Omental fat pad (tissue), 4 donors: ENCODE measurements around the gene SPC25. TPM values are rescaled to one million over a fixed set of nuclear protein-coding genes. Genes with fewer than 3 reads are reported as not detected.

Source experiments
- ATAC-seq: fragments of 150-250 bp; one replicate; pipeline ENCODE4 v1.9.1; 2016; ENCODE audit warnings: mild to moderate bottlenecking, moderate library complexity; ENCODE audit not compliant: low FRiP score
- DNase-seq: peaks from one replicate; pipeline ENCODE4 v3.0.0-alpha.2; 2019; ENCODE audit warnings: low spot score
- CTCF ChIP-seq, 3 donors: fragments of 450-650 bp; IDR thresholded peaks; one replicate each; pipeline ENCODE4 v1.5.1; 2016 to 2017; ENCODE audit warnings: antibody characterized with exemption in 3 of 3, mild to moderate bottlenecking in 3 of 3, moderate library complexity in 2 of 3
- total RNA-seq, 4 donors: library from RNA; depleted of rRNA; stranded (reverse); fragments of >200 nt; gene quantifications; one replicate each; pipeline ENCODE4 v1.1.0, GENCODE V29; 2016

Gene SPC25
- total RNA-seq, 4 donors from 2014 or later: 0.84 TPM; not detected in 3

- ATAC-seq (no peak), DNase-seq (no peak)
- no peak for TF ChIP-seq CTCF (IDR thresholded peaks at IDR 0.05)
Measured at GRCh38 chr2:168929031-168929430, 38.8 kb upstream of the SPC25 start.

- TF ChIP-seq CTCF (IDR thresholded peaks at IDR 0.05): no peak
- no peak for ATAC-seq
- no peak for DNase-seq
Measured at GRCh38 chr2:168928113-168928831, 38.0 kb upstream of the SPC25 start.

- no peak for TF ChIP-seq CTCF (IDR thresholded peaks at IDR 0.05)
- ATAC-seq (no peak), DNase-seq (no peak)
Measured at GRCh38 chr2:168926621-168927386, 36.6 kb upstream of the SPC25 start.

GRCh38 chr2:168920504-168921157, 30.4 kb upstream of the SPC25 start:
- DNase-seq (no peak), ATAC-seq (no peak)
- TF ChIP-seq CTCF (IDR thresholded peaks at IDR 0.05): no peak

- ATAC-seq: no peak
- DNase-seq: no peak
- TF ChIP-seq CTCF (IDR thresholded peaks at IDR 0.05): no peak
Measured at GRCh38 chr2:168916331-168916675, 26.1 kb upstream of the SPC25 start.

GRCh38 chr2:168915441-168916330, 25.5 kb upstream of the SPC25 start:
- no peak for TF ChIP-seq CTCF (IDR thresholded peaks at IDR 0.05)
- no peak for ATAC-seq
- no peak for DNase-seq
